Measurements from ENCODE around the gene TTC39B.

The TTC39B gene

DNA sequence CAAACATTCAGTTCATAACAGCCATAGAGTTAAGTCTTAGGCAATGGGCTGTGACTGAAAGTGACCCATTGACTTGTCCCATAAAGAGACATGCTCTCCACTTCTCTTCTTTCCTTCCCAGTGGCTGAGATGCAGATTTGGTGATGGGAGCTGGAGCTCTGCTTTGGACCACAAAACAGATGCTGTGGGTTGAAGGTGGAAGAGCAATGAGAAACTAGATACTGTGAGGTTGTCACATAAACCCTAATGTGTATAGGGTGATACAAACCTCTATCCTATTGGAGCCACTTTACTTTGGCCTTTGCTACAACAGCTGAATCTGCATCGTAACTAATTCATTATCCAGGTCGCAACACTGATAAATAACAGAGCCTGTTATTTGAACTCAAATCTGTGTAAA is 192.0 kb downstream of the TTC39B start:
- no peak for DNase-seq
